ENCODE results near the gene BRD9. TPM values are rescaled to one million over a fixed set of nuclear protein-coding genes. Genes with fewer than 3 reads are reported as not detected.
"Not testable (repeated sequence)": the region's sequence is repeated elsewhere in the genome, so short reads cannot be mapped to it uniquely, and the experiment has no call there.

The BRD9 gene
- total and polyA plus RNA-seq, 10 donors, result 26.5 to 82.9 (median 39.1) TPM

DNA sequence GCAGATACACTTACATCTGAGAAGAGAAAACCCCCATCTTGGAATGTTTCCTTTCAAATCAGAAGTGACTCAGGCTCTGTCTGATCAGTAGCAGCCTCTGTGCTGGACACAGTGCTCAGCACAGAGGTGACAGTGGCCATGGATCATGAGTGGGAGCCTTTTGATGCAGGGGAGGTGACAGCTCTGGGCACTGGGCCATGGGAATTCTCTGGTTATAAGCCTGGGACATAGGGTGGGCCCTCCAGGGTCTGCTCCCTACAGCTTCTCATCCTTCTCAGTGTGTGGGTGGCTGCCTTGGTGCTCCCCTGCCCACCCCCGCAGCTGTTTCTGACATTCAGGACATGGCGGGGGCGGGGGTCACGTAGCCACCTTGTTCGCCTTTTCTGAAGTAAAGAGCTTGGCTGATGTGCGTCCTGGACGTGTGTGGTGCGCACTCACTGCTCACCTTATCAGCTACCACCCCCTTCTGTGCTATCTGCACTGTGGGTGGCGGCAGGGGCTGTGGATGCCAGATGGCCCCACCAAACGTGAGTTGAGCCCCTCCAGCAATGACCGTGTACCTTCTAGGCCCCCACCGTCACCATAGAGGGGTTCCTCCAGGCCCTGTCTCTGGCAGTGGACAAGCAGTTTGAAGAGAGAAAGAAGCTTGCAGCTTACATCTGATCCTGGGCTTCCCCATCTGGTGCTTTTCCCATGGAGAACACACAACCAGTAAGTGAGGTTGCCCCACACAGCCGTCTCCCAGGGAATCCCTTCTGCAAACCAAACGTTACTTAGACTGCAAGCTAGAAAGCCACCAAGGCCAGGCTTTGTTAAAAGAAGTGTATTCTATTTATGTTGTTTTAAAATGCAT is 24.1 kb upstream of the BRD9 start:
- Histone ChIP-seq H3K36me3 (peaks cover 0 to 25% (median 0%) of the 10 kb centered on the region in 6 donors), H3K9me3 (no peaks in the 10 kb centered on the region), H3K4me3 (no peak overlapping the region), H3K27me3 (replicated peaks in 1 of 7) (no peaks in the 10 kb centered on the region), H3K4me1 (no peaks in the 10 kb centered on the region), H3K27ac (no peak overlapping the region)
- 87 to 94% (median 92%) methylated on average over 14 of the region's 14 CpGs for WGBS, 5 donors
- TF ChIP-seq POLR2AphosphoS5 (IDR thresholded peaks at IDR 0.05) (no peak), POLR2A (IDR thresholded peaks at IDR 0.05) (no peak)
- TF ChIP-seq, protein P1, sequence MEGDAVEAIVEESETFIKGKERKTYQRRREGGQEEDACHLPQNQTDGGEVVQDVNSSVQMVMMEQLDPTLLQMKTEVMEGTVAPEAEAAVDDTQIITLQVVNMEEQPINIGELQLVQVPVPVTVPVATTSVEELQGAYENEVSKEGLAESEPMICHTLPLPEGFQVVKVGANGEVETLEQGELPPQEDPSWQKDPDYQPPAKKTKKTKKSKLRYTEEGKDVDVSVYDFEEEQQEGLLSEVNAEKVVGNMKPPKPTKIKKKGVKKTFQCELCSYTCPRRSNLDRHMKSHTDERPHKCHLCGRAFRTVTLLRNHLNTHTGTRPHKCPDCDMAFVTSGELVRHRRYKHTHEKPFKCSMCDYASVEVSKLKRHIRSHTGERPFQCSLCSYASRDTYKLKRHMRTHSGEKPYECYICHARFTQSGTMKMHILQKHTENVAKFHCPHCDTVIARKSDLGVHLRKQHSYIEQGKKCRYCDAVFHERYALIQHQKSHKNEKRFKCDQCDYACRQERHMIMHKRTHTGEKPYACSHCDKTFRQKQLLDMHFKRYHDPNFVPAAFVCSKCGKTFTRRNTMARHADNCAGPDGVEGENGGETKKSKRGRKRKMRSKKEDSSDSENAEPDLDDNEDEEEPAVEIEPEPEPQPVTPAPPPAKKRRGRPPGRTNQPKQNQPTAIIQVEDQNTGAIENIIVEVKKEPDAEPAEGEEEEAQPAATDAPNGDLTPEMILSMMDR (IDR thresholded peaks at IDR 0.05 in 8 of 11, conservative IDR thresholded peaks at IDR 0.05 in 3 of 11), result no peak
- intact Hi-C loops (cut with DNase I; ENCODE audit: low total_unique reads), result no loop called here
- DNase-seq, result peak; percentile 59

DNA sequence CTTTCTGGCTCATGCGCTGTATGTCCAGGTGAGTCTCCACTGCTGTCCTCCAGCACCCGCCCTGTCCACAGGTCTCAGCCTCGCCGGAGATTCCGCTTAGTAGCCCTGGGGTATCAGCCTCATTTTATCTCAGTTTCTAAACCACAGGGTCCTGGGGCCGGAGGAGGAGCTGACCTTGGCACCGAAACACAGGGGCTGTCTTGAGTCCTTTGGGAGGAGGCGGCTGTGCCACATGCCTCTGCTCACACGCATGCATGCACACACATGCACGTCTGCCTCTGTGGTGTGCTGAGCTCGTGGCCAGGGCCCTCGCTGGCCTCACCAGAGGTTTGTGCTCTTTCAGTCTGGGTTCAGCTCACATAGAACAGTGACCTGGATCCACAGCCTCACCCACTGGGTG is 23.3 kb upstream of the BRD9 start:
- Histone ChIP-seq H3K27me3 (replicated peaks in 1 of 7) (no peaks in the 10 kb centered on the region), H3K4me3 (no peak overlapping the region), H3K9me3 (no peaks in the 10 kb centered on the region), H3K4me1 (no peaks in the 10 kb centered on the region), H3K27ac (no peak overlapping the region), H3K36me3 (peaks cover 0 to 25% (median 0%) of the 10 kb centered on the region in 6 donors)
- intact Hi-C loops (cut with DNase I; ENCODE audit: low total_unique reads), result no loop called here
- no peak for TF ChIP-seq POLR2A (IDR thresholded peaks at IDR 0.05)
- TF ChIP-seq, protein P1 (IDR thresholded peaks at IDR 0.05 in 8 of 11, conservative IDR thresholded peaks at IDR 0.05 in 3 of 11), result no peak
- no peak for TF ChIP-seq POLR2AphosphoS5 (IDR thresholded peaks at IDR 0.05)
- peak; percentile 45 for DNase-seq
- WGBS, 5 donors, result 90 to 98% (median 95%) methylated on average over 5 to 12 of the region's 12 CpGs

GRCh38 chr5:915346-915745 is 22.7 kb upstream of the BRD9 start:
- H3K27me3 ChIP-seq (replicated peaks in 1 of 7); intact Hi-C loops (cut with DNase I; ENCODE audit: low total_unique reads); H3K27ac ChIP-seq; H3K4me1 ChIP-seq; H3K9me3 ChIP-seq; H3K4me3 ChIP-seq: not testable (repeated sequence)
- WGBS, 5 donors, result 95 to 99% (median 96%) methylated on average over 9 to 12 of the region's 12 CpGs
- H3K36me3 ChIP-seq, result peaks cover 0 to 29% (median 0%) of the 10 kb centered on the region in 6 donors
- peak; percentile 62 for DNase-seq

- TF ChIP-seq POLR2A (IDR thresholded peaks at IDR 0.05) (no peak), POLR2AphosphoS5 (IDR thresholded peaks at IDR 0.05) (no peak)
- TF ChIP-seq, protein P1 (IDR thresholded peaks at IDR 0.05 in 8 of 11, conservative IDR thresholded peaks at IDR 0.05 in 3 of 11), result no peak
- Histone ChIP-seq H3K36me3 (peaks cover 0 to 32% (median 0%) of the 10 kb centered on the region in 6 donors), H3K9me3 (no peaks in the 10 kb centered on the region), H3K27ac (no peak overlapping the region), H3K4me1 (no peaks in the 10 kb centered on the region), H3K4me3 (no peak overlapping the region), H3K27me3 (replicated peaks in 1 of 7) (no peaks in the 10 kb centered on the region)
- intact Hi-C loops (cut with DNase I; ENCODE audit: low total_unique reads), result no loop called here
- no peak for DNase-seq
- WGBS, 5 donors, result 86 to 94% (median 92%) methylated on average over 7 of the region's 7 CpGs
Observed at GRCh38 chr5:914612-915011, 22.0 kb upstream of the BRD9 start.
